Measurements from ENCODE around the gene BABAM2. TPM values are rescaled to one million over a fixed set of nuclear protein-coding genes. Genes with fewer than 3 reads are reported as not detected.

BABAM2 gene
- total and polyA plus RNA-seq, 9 of the 15 experiments (the other 6 are each of a cell fraction or from before 2014, with no cell fraction given): 10.9 to 37.4 (median 25.6) TPM

GRCh38 chr2:28219758-28220368 lies 329.3 kb downstream of the BABAM2 start:
- TF ChIP-seq GATAD2B (IDR thresholded peaks at IDR 0.05; ENCODE audit: borderline replicate concordance): no peak
- no peak for TF ChIP-seq ZNF785 (CRISPR knock-in tag; IDR thresholded peaks at IDR 0.05)
- TF ChIP-seq, protein P1, sequence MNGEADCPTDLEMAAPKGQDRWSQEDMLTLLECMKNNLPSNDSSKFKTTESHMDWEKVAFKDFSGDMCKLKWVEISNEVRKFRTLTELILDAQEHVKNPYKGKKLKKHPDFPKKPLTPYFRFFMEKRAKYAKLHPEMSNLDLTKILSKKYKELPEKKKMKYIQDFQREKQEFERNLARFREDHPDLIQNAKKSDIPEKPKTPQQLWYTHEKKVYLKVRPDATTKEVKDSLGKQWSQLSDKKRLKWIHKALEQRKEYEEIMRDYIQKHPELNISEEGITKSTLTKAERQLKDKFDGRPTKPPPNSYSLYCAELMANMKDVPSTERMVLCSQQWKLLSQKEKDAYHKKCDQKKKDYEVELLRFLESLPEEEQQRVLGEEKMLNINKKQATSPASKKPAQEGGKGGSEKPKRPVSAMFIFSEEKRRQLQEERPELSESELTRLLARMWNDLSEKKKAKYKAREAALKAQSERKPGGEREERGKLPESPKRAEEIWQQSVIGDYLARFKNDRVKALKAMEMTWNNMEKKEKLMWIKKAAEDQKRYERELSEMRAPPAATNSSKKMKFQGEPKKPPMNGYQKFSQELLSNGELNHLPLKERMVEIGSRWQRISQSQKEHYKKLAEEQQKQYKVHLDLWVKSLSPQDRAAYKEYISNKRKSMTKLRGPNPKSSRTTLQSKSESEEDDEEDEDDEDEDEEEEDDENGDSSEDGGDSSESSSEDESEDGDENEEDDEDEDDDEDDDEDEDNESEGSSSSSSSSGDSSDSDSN (IDR thresholded peaks at IDR 0.05; ENCODE audit: borderline replicate concordance in 1 of 2, low read depth in 2 of 2, low read length in 2 of 2): no peak
- TF ChIP-seq ZNF79 (CRISPR knock-in tag; IDR thresholded peaks at IDR 0.05; ENCODE audit: low read depth): no peak
- TF ChIP-seq CREB3L1 (IDR thresholded peaks at IDR 0.05; ENCODE audit: borderline replicate concordance, low read depth): no peak
- TF ChIP-seq SIN3B (IDR thresholded peaks at IDR 0.05; ENCODE audit: low read depth): no peak
- Histone ChIP-seq H3K36me3 (ENCODE audit: control insufficient read depth, insufficient read depth, low read length) (no peaks in the 10 kb centered on the region), H3K9me1 (ENCODE audit: control insufficient read depth, insufficient read depth, low read length) (no peaks in the 10 kb centered on the region), H2AFZ (ENCODE audit: low read depth, low read length) (no peak overlapping the region), H3K4me2 (ENCODE audit: insufficient read depth, low read length) (no peak overlapping the region), H3K27me3 (ENCODE audit: control insufficient read depth in 2 of 2, insufficient read depth in 2 of 2, low read length in 2 of 2) (peaks cover 5 to 6% of the 10 kb centered on the region in 2 experiments; a peak in 1 of 5 replicates), H3K9me3 (replicated peaks; ENCODE audit: control insufficient read depth, insufficient read depth, low read depth, low read length) (no peaks in the 10 kb centered on the region), H4K20me1 (replicated peaks; ENCODE audit: control insufficient read depth, insufficient read depth, low read length) (no peaks in the 10 kb centered on the region), H3K79me2 (ENCODE audit: control insufficient read depth, insufficient read depth, low read length) (no peaks in the 10 kb centered on the region), H3K9ac (ENCODE audit: insufficient read depth in 1 of 2, low read depth in 2 of 2, low read length in 2 of 2) (no peak overlapping the region), H3K27ac (ENCODE audit: extremely low read depth, low read depth, low read length) (no peak overlapping the region), H3K4me1 (replicated peaks in 1 of 2; ENCODE audit: control insufficient read depth in 2 of 2, insufficient read depth in 2 of 2, low read length in 2 of 2) (no peaks in the 10 kb centered on the region), H3K4me3 (no peak overlapping the region)
- intact Hi-C loops (cut with micrococcal nuclease) (no loop called here), in situ Hi-C loops (cut with MboI) (no loop called here)
- ATAC-seq: no peak
- ChIA-PET POLR2A (interaction anchor here (1.3 kb wide), 1 partner anchor 17 kb away, joined by 3 read pairs; no protein-coding TSS in a partner anchor), CTCF (ENCODE audit: low intra/inter-chr PET ratio) (no interaction called here)
- FAIRE-seq: no peak
- BruUV-seq (replicated peaks): no TSS peak
- no peak for DNase-seq (ENCODE audit: extremely low read depth in 1 of 4, low spot score in 3 of 4)
- 37% methylated on average over 13 of the region's 13 CpGs for WGBS (ENCODE audit: insufficient coverage, low coverage, missing lambda C conversion rate)
